GM19023 (cell line): ENCODE results near the gene BCL2L2.

Experiments
- ATAC-seq: cut with Tn5 transposase; IDR thresholded peaks from one replicate; pipeline ENCODE4 v1.9.1; 2021; ENCODE audit warnings: mild to moderate bottlenecking, moderate library complexity; ENCODE audit not compliant: unreplicated experiment

The BCL2L2 gene

GRCh38 chr14:23352506-23353432 is 46.1 kb downstream of the BCL2L2 start, which contains the start of gene SLC22A17:
TSS of gene SLC22A17 (minus strand) at chr14:23352887.
- no peak for ATAC-seq

- no peak for ATAC-seq
These were observed 46.8 kb downstream of the BCL2L2 start for GRCh38 chr14:23353433-23353780.

- ATAC-seq = no peak
These were observed 48.4 kb downstream of the BCL2L2 start for GRCh38 chr14:23354990-23355389.

GRCh38 chr14:23355871-23356435 is 49.3 kb downstream of the BCL2L2 start:
- ATAC-seq = no peak

DNA sequence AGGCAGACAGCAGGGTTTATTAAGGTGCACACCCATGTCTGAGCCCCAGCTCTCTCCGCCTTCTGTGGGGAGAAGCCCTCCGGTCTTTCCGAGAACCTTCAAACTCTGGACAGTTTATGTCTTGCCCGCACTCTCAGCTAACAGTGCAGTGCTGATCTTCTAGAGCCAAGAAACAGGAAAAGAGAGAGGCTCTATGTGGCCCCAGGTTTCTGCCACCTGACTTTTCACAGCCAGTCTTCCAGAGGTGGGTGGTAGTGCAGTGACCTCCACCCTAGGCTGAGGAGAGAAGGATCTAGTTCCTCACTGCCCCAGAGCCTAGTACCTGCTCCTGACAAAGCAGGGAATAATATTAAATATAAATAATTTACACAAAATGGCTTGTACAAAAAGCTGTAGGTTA is 50.0 kb downstream of the BCL2L2 start:
- ATAC-seq = no peak

- ATAC-seq = no peak
These were observed 50.6 kb downstream of the BCL2L2 start for GRCh38 chr14:23357261-23357660.

DNA sequence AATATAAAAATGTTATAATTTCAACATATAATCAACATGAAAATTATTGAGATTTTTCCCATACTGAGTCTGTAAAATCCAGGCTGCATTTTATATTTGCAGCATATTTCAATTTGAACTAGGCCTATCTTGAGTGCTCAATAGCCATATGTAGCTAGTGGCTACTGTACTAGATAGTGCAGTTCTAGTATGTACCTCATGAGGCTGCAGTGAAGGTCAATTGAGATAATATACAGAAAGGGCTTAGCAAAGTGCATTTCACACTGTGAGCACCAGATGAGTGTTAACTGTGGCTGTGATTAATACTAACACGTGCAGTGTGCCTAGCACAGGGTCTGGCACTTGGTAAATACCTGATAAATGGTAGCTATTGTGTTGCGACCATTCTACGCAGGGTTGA is 51.4 kb downstream of the BCL2L2 start:
- no peak for ATAC-seq

- ATAC-seq = no peak
These were observed 52.0 kb downstream of the BCL2L2 start for GRCh38 chr14:23358553-23359166.

DNA sequence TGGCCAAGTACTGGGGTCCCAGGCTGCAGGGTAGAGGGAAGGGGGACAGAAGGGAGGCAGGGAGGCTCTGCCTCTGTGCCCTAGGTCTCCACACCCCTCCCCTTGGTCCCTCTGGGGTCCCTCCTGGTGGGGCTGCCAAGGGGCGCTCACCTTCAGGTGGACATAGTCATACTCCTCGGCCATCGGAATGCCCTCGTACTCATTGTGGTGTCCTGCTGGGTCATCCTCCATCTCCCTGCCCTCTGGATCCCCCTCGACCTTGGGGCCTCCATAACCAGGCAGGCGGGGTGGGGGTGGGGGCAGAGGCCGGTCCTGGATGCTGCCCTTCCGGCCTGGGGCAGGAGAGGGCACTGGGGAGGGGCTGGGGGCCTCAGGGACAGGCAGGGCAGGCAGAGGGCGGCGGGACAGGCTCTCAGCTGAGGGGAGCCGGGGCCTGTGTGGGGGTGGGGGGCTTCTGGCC is 52.6 kb downstream of the BCL2L2 start:
- ATAC-seq = no peak

DNA sequence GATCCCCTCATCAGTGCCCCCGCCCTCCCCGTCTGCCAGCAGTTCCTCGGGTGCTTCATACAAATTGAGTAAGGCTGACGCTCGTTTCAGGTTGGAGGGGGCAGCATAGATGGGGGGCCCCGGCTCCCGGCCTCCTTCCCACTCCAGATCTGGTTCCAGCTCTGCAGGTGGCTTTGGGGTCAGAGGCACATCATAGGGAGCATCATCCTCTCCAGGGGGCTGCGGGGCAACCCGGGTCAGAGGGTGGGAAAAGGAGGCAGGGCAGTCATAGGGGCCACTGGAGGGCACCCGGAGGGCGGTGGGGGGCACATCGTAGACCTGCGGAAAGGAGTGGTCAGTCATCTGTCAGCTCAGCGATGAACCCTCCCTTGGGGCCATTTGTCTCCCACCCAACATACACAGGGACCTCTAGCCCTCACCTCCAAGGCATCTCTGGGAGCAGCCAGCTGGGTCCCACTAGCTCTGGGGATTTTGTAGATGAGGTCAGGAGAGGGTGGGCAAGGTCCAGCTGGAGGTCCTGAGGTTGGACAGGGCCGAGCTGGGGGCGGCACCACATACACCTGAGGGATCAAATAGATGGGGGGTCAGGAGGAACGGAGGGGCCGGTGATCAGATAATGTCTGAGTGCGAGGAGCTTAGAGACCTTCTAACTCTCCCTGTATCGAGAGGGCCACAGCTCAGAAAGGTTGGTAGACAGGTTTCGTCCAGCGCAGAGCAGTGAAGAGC is 53.3 kb downstream of the BCL2L2 start:
- no peak for ATAC-seq

DNA sequence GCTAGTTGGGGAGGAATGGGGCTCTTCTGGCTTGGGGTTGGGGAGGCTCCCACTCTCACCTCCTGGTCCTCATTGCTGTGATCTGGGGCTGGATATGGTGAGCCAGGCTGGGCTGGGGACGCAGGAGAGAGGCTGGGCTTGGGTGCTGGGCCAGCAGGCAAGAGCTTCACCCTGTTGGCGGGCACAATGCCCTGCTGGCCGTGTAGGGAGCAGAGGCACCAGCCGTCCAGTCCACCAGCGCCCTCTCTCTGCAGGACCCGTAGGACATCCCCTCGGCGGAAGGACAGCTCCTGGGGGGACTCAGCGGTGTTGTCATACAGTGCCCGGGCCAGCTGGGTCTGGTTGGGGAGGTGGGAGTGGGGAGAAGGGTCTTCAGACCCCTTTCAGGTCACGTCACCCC is 53.9 kb downstream of the BCL2L2 start:
- ATAC-seq = no peak

DNA sequence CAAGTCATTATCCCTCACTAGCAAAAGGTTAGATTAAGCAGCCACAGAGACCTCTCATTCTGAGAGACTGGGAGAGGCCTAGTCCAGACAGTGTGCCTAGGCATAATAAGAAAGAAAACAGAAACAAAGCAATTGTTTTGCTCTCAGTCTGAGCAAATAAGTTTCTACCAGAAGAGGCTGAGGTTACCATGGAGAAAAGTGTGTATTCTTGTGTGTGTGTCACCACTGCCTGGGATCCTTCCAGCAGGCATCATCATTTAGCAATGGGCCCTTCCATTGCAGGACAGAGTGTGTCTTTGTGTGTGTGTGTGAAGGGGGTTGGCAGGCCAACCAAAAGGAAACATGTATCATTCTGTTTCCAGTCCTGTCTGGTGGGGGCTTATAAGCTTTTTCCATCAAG is 54.7 kb downstream of the BCL2L2 start:
- ATAC-seq = no peak
